BLaER1 treated with 17β-estradiol and CSF1 and Interleukin-3, amounts not matched to agents 10 nM and 100 nM (cell line): ENCODE results near the gene REEP6.
A peak's percentile ranks its signal among the peaks of the same experiment; 100 is the strongest.

Experiments
- H3K27ac ChIP-seq, 11 experiments: shearing (Covaris generic); formaldehyde crosslinking; 2 replicates each; pipeline ENCODE4 v1.8.1; 2022
- H3K27me3 ChIP-seq, 11 experiments: shearing (Covaris generic); formaldehyde crosslinking; 2 replicates each; pipeline ENCODE4 v1.8.1; 2022
- H3K36me3 ChIP-seq, 11 experiments: shearing (Covaris generic); formaldehyde crosslinking; 2 replicates each; pipeline ENCODE4 v1.8.1; 2022
- H3K4me1 ChIP-seq, 10 experiments: shearing (Covaris generic); formaldehyde crosslinking; 2 replicates each; pipeline ENCODE4 v1.8.1; 2022
- H3K4me2 ChIP-seq, 11 experiments: shearing (Covaris generic); formaldehyde crosslinking; 2 replicates each; pipeline ENCODE4 v1.8.1; 2022
- H3K4me3 ChIP-seq, 10 experiments: shearing (Covaris generic); formaldehyde crosslinking; 2 replicates each; pipeline ENCODE4 v1.8.1; 2022
- H3K9ac ChIP-seq, 11 experiments: shearing (Covaris generic); formaldehyde crosslinking; 2 replicates each; pipeline ENCODE4 v1.8.1; 2022
- H3K9me3 ChIP-seq, 11 experiments: shearing (Covaris generic); formaldehyde crosslinking; replicated peaks in 1 of 11; 2 replicates each; pipeline ENCODE4 v1.8.1; 2022
- H4K20me1 ChIP-seq, 11 experiments: shearing (Covaris generic); formaldehyde crosslinking; 2 replicates each; pipeline ENCODE4 v1.8.1; 2022
- Cebpa-rat ChIP-seq, 11 experiments: shearing (Covaris generic); IDR thresholded peaks; 2 replicates each; pipeline ENCODE4 v1.8.1; 2022

Gene REEP6

DNA sequence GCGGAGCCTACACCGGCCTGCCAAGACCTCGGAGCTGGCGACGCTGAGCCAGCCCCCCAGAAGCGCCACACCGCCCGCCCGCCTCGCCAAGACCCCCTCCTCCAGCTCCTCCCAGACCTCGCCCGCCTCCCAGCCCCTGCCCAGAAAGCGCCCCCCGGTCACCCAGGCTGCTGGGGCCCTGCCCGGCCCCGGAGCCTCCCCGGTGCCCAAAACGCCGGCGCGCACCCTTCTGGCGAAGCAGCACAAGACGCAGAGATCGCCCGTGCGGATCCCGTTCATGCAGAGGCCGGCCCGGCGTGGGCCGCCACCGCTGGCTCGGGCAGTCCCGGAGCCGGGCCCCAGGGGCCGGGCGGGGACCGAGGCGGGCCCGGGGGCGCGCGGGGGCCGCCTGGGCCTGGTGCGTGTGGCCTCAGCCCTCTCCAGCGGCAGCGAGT lies 22.1 kb upstream of the REEP6 start:
- Histone ChIP-seq H3K9me3 (no peaks in the 10 kb centered on the region), H3K36me3 (peaks cover 0 to 20% (median 10%) of the 10 kb centered on the region in 11 experiments; a peak in 13 of 22 replicates), H3K27ac (no peak overlapping the region), H4K20me1 (peaks cover 98 to 100% (median 100%) of the 10 kb centered on the region in 11 experiments), H3K27me3 (peaks cover 85 to 97% (median 94%) of the 10 kb centered on the region in 11 experiments), H3K4me1 (peaks cover 43 to 75% (median 60%) of the 10 kb centered on the region in 10 experiments), H3K9ac (peak overlapping the region; percentile 18 to 67 (median 58); a peak in 18 of 22 replicates), H3K4me2 (peak overlapping the region; percentile 91 to 99 (median 98)), H3K4me3 (peak overlapping the region; percentile 49 to 67 (median 58))
- no peak for TF ChIP-seq Cebpa-rat (IDR thresholded peaks at IDR 0.05)

DNA sequence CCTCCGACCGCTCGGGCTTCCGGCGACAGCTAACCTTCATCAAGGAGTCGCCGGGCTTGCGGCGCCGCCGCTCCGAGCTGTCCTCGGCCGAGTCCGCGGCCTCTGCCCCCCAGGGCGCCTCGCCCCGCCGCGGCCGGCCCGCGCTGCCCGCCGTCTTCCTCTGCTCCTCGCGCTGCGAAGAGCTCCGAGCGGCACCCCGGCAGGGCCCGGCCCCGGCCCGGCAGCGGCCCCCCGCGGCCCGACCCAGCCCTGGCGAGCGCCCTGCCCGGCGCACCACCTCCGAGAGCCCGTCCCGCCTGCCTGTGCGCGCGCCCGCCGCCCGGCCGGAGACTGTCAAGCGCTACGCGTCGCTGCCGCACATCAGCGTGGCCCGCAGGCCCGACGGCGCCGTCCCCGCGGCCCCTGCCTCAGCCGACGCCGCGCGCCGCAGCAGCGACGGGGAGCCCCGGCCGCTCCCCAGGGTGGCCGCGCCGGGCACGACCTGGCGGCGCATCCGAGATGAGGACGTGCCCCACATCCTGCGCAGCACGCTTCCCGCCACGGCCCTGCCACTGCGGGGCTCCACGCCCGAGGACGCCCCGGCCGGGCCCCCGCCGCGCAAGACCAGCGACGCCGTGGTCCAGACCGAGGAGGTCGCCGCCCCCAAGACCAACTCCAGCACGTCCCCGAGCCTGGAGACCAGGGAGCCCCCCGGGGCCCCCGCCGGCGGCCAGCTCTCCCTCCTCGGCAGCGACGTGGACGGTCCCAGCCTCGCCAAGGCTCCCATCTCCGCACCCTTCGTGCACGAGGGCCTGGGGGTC lies 21.5 kb upstream of the REEP6 start:
- Histone ChIP-seq H3K4me3 (peak overlapping the region; percentile 49 to 67 (median 58)), H3K36me3 (peaks cover 0 to 25% (median 16%) of the 10 kb centered on the region in 11 experiments; a peak in 16 of 22 replicates), H3K27me3 (peaks cover 85 to 100% (median 94%) of the 10 kb centered on the region in 11 experiments), H3K9me3 (no peaks in the 10 kb centered on the region), H4K20me1 (peaks cover 100% of the 10 kb centered on the region in 11 experiments), H3K4me2 (peak overlapping the region; percentile 91 to 99 (median 98)), H3K4me1 (peaks cover 43 to 75% (median 60%) of the 10 kb centered on the region in 10 experiments), H3K9ac (peak overlapping the region; percentile 18 to 67 (median 58); a peak in 19 of 22 replicates), H3K27ac (no peak overlapping the region)
- TF ChIP-seq Cebpa-rat (IDR thresholded peaks at IDR 0.05), result no peak

DNA sequence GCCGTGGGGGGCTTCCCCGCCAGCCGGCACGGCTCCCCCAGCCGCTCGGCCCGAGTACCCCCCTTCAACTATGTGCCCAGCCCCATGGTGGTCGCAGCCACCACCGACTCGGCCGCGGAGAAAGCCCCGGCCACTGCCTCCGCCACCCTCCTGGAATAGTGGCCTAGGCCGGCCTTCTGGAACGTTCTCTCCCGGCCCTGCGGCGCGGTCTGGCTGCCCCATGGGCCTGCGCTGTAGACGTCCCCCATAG lies 21.0 kb upstream of the REEP6 start:
- TF ChIP-seq Cebpa-rat (IDR thresholded peaks at IDR 0.05), result no peak
- no peak overlapping the region for H3K27ac ChIP-seq
- H3K36me3 ChIP-seq, result peaks cover 4 to 30% (median 21%) of the 10 kb centered on the region in 11 experiments; a peak in 16 of 22 replicates
- peak overlapping the region; percentile 13 to 67 (median 58); a peak in 12 of 22 replicates for H3K9ac ChIP-seq
- peak overlapping the region; percentile 49 to 67 (median 58) for H3K4me3 ChIP-seq
- peaks cover 100% of the 10 kb centered on the region in 11 experiments for H4K20me1 ChIP-seq
- peaks cover 43 to 75% (median 60%) of the 10 kb centered on the region in 10 experiments for H3K4me1 ChIP-seq
- peak overlapping the region; percentile 91 to 99 (median 98) for H3K4me2 ChIP-seq
- H3K27me3 ChIP-seq, result peaks cover 83 to 97% (median 89%) of the 10 kb centered on the region in 11 experiments
- no peaks in the 10 kb centered on the region for H3K9me3 ChIP-seq

DNA sequence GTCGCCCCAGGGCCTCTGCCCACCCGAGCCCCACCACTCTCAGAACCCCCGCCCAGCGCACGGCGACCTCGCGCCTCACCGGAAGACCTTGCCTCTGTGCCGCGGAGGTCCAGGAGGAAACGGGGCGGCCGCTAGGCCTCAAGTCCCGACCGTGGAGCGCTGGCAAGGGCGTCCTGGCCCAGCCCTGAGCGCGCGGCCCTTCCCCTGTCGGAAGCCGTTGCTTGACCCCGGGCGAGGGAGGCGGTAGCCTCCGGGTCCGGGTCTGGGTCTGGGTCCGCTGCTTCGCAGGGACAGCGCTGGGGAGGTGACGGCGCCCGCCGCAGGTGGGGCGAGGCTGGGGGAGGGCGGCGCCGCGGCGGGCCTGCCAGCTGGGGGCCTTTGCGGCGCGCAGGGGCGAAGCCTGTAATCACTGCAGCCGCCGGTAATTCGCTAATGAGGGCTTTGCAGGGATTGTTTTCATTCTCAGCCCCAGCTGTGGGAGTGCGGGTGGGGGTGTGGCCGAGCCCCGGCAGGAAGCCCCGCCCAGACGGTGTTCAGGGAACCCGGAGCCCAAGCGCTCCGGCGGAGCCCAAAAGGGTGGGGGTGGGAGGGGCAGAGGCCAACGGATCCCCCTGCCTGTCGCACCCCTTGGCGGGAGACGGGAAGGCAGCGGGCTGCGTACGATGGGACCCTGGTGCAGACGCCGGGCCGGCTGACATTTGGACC lies 20.5 kb upstream of the REEP6 start:
- TF ChIP-seq Cebpa-rat (IDR thresholded peaks at IDR 0.05), result no peak
- Histone ChIP-seq H3K4me2 (peak overlapping the region; percentile 91 to 99 (median 98)), H3K27ac (no peak overlapping the region), H3K27me3 (peaks cover 78 to 92% (median 84%) of the 10 kb centered on the region in 11 experiments), H3K4me3 (peak overlapping the region; percentile 49 to 67 (median 58)), H3K36me3 (peaks cover 8 to 33% (median 25%) of the 10 kb centered on the region in 11 experiments; a peak in 17 of 22 replicates), H4K20me1 (peaks cover 100% of the 10 kb centered on the region in 11 experiments), H3K4me1 (peaks cover 43 to 73% (median 60%) of the 10 kb centered on the region in 10 experiments), H3K9me3 (no peaks in the 10 kb centered on the region), H3K9ac (peak overlapping the region; percentile 13 to 67 (median 58); a peak in 17 of 22 replicates)

DNA sequence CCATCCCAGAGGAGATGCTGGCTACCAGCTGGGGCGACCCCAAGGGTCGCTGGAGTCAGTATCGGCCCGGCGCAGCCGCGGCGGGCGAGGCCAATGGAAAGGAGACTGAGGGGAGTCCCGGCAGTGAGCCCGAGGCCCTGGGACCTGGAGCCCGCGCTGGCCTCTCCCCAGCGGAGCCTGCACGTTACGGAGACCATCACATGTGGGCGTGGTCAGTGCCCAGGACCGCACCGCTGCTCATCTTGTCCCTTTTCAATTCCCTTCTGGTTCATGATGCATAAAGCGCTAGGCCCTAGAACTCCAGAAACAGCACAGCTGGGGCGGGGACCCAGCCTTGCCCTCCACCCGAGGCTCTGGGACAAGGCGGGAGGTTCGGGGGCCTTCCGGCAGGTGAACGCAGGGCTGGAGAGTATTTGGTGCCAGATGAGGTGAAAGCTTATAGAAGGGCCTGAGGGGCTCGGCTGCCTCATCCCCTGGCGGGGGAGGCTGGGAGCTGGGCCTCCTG lies 19.9 kb upstream of the REEP6 start:
- peak overlapping the region in 9 of 11 experiments; percentile 16 to 67 (median 58); a peak in 15 of 22 replicates for H3K9ac ChIP-seq
- H3K9me3 ChIP-seq, result no peaks in the 10 kb centered on the region
- H4K20me1 ChIP-seq, result peaks cover 100% of the 10 kb centered on the region in 11 experiments
- H3K4me1 ChIP-seq, result peaks cover 43 to 67% (median 57%) of the 10 kb centered on the region in 10 experiments
- no peak for TF ChIP-seq Cebpa-rat (IDR thresholded peaks at IDR 0.05)
- H3K4me2 ChIP-seq, result peak overlapping the region; percentile 91 to 99 (median 98)
- H3K4me3 ChIP-seq, result peak overlapping the region; percentile 49 to 67 (median 58)
- peaks cover 14 to 37% (median 28%) of the 10 kb centered on the region in 11 experiments; a peak in 20 of 22 replicates for H3K36me3 ChIP-seq
- H3K27ac ChIP-seq, result no peak overlapping the region
- H3K27me3 ChIP-seq, result peaks cover 72 to 86% (median 78%) of the 10 kb centered on the region in 11 experiments

DNA sequence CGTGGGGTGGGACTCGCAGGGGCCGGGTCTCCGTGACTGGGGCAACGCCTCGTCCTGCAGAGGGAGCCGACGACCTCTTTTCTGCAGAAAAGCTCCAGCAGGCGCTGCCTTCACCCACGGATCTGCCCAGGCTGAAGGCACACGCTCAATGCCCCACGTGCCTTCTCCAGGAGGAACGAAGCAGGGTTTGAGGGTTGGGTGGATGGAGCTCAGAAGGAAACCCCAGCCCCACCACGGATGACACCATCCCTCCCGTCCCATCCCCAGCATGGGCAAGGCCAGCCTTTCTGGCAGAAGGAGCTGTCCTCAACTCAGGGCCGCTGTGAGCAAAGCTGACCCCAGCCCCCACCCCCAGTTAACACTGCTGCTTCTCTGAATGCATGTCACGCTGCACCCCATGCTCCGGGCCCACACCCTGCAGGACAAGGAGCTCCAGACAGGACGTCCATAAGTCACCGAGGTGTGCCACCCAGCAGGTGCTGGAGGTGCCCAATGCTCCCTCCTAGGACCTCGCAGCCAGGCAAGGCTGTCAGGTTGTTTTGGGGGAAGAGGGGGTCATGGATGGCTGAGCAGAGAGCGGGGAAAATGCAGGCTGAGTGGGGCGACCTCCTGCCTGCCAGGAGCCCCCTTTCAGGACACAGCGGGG lies 19.3 kb upstream of the REEP6 start:
- Histone ChIP-seq H4K20me1 (peaks cover 100% of the 10 kb centered on the region in 11 experiments), H3K9ac (peak overlapping the region in 9 of 11 experiments; percentile 16 to 67 (median 54); a peak in 12 of 22 replicates), H3K9me3 (no peaks in the 10 kb centered on the region), H3K27me3 (peaks cover 66 to 81% (median 73%) of the 10 kb centered on the region in 11 experiments), H3K27ac (no peak overlapping the region), H3K4me1 (peaks cover 43 to 65% (median 55%) of the 10 kb centered on the region in 10 experiments), H3K4me3 (peak overlapping the region; percentile 49 to 67 (median 58); a peak in 19 of 20 replicates), H3K4me2 (peak overlapping the region; percentile 91 to 99 (median 98)), H3K36me3 (peaks cover 16 to 37% (median 31%) of the 10 kb centered on the region in 11 experiments; a peak in 21 of 22 replicates)
- TF ChIP-seq Cebpa-rat (IDR thresholded peaks at IDR 0.05), result no peak

DNA sequence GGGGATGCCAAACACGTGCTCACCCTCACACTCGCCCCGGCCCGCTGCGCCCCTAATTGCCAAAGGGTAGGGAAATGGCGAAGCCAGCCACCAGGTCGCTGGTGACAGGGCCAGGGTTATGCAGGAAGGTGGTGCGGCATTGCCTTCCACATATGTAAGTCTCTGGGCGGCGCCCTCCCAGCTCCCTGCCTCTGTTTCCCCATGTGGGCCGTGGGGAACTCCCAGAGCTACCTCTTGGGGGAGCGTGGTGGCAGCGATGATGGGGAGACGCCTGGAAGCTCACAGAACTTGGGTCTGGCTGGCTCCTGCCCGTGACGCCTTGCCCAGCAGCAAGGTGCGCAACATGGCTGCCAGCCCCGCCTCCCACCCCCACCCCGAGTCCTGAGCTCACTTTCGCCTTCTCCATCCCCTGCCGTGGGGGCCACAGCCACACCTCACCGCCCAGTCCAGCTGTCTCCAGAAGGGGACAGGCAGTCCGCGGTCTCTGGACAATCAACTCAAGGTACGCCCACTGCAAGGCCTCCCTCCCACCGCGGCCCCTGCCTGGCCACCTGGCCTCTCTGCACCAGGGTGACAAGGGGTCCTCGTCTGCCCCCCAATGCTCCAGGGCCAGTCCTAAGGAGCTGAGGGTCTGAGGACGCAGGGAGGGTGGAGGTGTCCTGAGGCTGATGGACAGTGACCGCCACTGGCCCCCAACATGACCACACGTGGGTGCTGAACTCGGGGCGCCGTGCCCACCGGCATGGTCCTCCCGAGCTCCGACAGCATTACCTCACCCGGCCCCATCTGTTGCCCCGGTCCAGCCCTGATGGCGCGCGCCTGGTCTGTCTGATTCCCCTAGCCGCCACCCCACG lies 18.5 kb upstream of the REEP6 start:
- no peak overlapping the region for H3K27ac ChIP-seq
- H3K9me3 ChIP-seq, result no peaks in the 10 kb centered on the region
- H3K27me3 ChIP-seq, result peaks cover 58 to 72% (median 64%) of the 10 kb centered on the region in 11 experiments
- peaks cover 48 to 70% (median 60%) of the 10 kb centered on the region in 10 experiments for H3K4me1 ChIP-seq
- peaks cover 99 to 100% (median 100%) of the 10 kb centered on the region in 11 experiments for H4K20me1 ChIP-seq
- peak overlapping the region; percentile 91 to 99 (median 98) for H3K4me2 ChIP-seq
- H3K36me3 ChIP-seq, result peaks cover 21 to 42% (median 38%) of the 10 kb centered on the region in 11 experiments; a peak in 21 of 22 replicates
- no peak for TF ChIP-seq Cebpa-rat (IDR thresholded peaks at IDR 0.05)
- H3K4me3 ChIP-seq, result no peak overlapping the region
- H3K9ac ChIP-seq, result peak overlapping the region in 4 of 11 experiments; percentile 28 to 60 (median 44); a peak in 5 of 22 replicates
